MM.1S (cell line): Measurements from ENCODE around the gene WIZ.

Experiments
- DNase-seq: peaks from one replicate; pipeline ENCODE4 v3.0.0-alpha.2; 2015
- H2AFZ ChIP-seq: fragments of 300-600 bp; sonication (generic); 2 replicates; pipeline ENCODE4 v1.6.0; 2016; ENCODE audit warnings: antibody characterized with exemption, low read length
- H3F3A ChIP-seq: fragments of 300-600 bp; sonication (generic); 2 replicates; pipeline ENCODE4 v1.6.1; 2016; ENCODE audit warnings: mild to moderate bottlenecking, antibody characterized with exemption, low read length, moderate library complexity, mixed read lengths; ENCODE audit not compliant: insufficient read depth
- H3K27ac ChIP-seq: fragments of 300-600 bp; sonication (generic); 2 replicates; pipeline ENCODE4 v1.5.1; 2016; ENCODE audit warnings: mild to moderate bottlenecking, low read length
- H3K27me3 ChIP-seq: fragments of 300-600 bp; sonication (generic); replicated peaks from 2 replicates; pipeline ENCODE4 v1.6.0; 2016; ENCODE audit warnings: low read length; ENCODE audit not compliant: insufficient read depth
- H3K36me3 ChIP-seq: fragments of 300-600 bp; sonication (generic); replicated peaks from 2 replicates; pipeline ENCODE4 v1.6.1; 2016; ENCODE audit warnings: mild to moderate bottlenecking, low read length, mixed read lengths; ENCODE audit not compliant: insufficient read depth
- H3K4me1 ChIP-seq: fragments of 300-600 bp; sonication (generic); 2 replicates; pipeline ENCODE4 v1.6.1; 2016; ENCODE audit warnings: low read length, mixed read lengths
- H3K4me2 ChIP-seq: fragments of 300-600 bp; sonication (generic); 2 replicates; pipeline ENCODE4 v1.6.0; 2016; ENCODE audit warnings: low read depth, low read length
- H3K4me3 ChIP-seq: fragments of 300-600 bp; sonication (generic); 2 replicates; pipeline ENCODE4 v1.5.1; 2016; ENCODE audit warnings: low read length, mixed read lengths
- H3K79me2 ChIP-seq: fragments of 300-600 bp; sonication (generic); 2 replicates; pipeline ENCODE4 v1.6.1; 2016; ENCODE audit warnings: mixed run types, low read length, mixed read lengths
- H3K9ac ChIP-seq: fragments of 300-600 bp; sonication (generic); 2 replicates; pipeline ENCODE4 v1.6.1; 2016; ENCODE audit warnings: low read length, mixed read lengths
- H3K9me2 ChIP-seq: fragments of 300-600 bp; sonication (generic); replicated peaks from 2 replicates; pipeline ENCODE4 v1.6.1; 2016; ENCODE audit warnings: mild to moderate bottlenecking, low read length, mixed read lengths; ENCODE audit not compliant: insufficient read depth
- H3K9me3 ChIP-seq: fragments of 300-600 bp; sonication (generic); replicated peaks from 2 replicates; pipeline ENCODE4 v1.6.1; 2016; ENCODE audit warnings: mild to moderate bottlenecking, low read length, mixed read lengths; ENCODE audit not compliant: insufficient read depth
- H4K20me1 ChIP-seq: fragments of 300-600 bp; sonication (generic); 2 replicates; pipeline ENCODE4 v1.6.1; 2016; ENCODE audit warnings: mild to moderate bottlenecking, low read length, moderate library complexity, mixed read lengths; ENCODE audit not compliant: insufficient read depth
- EZH2 ChIP-seq: fragments of 300-600 bp; sonication (generic); optimal IDR thresholded peaks from 2 replicates; pipeline ENCODE3; 2017; ENCODE audit warnings: low read depth, mild to moderate bottlenecking, antibody characterized with exemption, low read length, mixed read lengths
- EZH2phosphoT487 ChIP-seq: fragments of 300-600 bp; sonication (generic); IDR thresholded peaks from 2 replicates; pipeline ENCODE4 v1.6.1; 2018; ENCODE audit warnings: antibody characterized with exemption, low read length
- TF ChIP-seq, protein P1 (sequence below): fragments of 300-600 bp; sonication (generic); IDR thresholded peaks from 2 replicates; pipeline ENCODE4 v1.5.1; 2016; ENCODE audit warnings: antibody characterized with exemption, low read length, mixed read lengths

Gene WIZ

DNA sequence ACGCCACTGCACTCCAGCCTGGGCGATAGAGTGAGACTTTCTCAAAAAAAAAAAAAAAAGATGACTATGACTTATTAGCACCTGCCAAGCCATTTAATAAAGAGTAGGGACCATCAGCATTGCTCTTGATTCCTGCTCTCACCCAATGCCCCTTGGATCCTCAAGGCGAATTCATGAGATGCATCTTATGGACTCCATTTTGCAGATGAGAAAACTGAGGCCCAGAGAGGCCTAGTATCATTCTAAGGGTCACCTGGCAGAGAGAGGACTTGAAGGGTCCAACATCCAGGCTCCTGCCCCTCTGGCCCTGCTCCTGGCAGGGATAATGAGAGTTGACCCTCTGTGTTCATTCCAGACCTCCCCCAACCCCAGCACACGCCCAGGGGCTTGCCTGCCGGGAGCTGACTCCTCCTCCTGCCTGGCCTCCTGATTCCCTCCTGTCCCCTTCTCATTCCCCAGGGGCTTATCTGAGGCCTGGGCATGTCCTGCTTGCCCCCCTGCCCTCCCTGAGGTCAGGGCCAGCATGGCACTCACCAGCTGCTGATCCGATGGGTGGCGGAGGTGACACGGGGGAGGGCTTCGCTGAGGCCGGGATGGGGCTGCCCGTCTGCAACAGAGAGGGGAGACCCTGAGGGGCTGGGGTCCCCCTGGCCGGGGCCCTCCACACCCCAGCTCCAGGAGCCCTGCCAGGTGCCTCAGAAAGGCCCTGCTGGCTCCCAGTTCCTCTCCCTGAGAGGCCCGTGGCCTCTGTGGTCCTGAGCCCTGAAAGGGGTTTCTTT lies 7.4 kb downstream of the WIZ start:
- Histone ChIP-seq H3K36me3 (no peaks in the 10 kb centered on the region), H3K27me3 (peaks cover 21% of the 10 kb centered on the region), H3K9me2 (no peaks in the 10 kb centered on the region), H3K9me3 (no peaks in the 10 kb centered on the region), H3K27ac (no peak overlapping the region), H3F3A (no peaks in the 10 kb centered on the region), H3K9ac (no peak overlapping the region), H3K4me3 (no peak overlapping the region), H3K4me2 (no peak overlapping the region), H4K20me1 (no peaks in the 10 kb centered on the region), H3K4me1 (no peaks in the 10 kb centered on the region), H3K79me2 (no peaks in the 10 kb centered on the region), H2AFZ (no peak overlapping the region)
- no peak for DNase-seq
- TF ChIP-seq EZH2phosphoT487: no peak
- TF ChIP-seq, protein P1, sequence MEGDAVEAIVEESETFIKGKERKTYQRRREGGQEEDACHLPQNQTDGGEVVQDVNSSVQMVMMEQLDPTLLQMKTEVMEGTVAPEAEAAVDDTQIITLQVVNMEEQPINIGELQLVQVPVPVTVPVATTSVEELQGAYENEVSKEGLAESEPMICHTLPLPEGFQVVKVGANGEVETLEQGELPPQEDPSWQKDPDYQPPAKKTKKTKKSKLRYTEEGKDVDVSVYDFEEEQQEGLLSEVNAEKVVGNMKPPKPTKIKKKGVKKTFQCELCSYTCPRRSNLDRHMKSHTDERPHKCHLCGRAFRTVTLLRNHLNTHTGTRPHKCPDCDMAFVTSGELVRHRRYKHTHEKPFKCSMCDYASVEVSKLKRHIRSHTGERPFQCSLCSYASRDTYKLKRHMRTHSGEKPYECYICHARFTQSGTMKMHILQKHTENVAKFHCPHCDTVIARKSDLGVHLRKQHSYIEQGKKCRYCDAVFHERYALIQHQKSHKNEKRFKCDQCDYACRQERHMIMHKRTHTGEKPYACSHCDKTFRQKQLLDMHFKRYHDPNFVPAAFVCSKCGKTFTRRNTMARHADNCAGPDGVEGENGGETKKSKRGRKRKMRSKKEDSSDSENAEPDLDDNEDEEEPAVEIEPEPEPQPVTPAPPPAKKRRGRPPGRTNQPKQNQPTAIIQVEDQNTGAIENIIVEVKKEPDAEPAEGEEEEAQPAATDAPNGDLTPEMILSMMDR: no peak
- no peak for TF ChIP-seq EZH2

DNA sequence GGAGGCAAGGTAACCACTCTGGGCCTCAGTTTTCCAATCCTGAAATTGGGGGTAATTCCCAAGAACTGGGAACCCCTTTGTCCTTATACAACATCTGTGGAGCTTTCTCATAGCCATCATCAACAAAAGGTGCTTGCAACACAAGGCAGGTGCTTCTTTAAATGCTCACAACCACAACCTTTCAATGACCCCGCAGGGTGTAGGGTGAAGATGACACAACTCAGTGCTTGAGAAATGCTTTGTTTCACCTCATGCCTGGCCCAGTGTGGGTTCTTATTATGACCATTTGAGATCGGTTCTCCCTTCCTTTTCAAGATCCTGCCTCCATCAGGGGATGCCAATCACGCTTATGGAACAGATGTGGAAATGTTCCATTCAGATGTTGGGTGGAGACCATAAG lies 8.4 kb downstream of the WIZ start:
- TF ChIP-seq EZH2phosphoT487 (no peak), EZH2 (no peak)
- TF ChIP-seq, protein P1: no peak
- no peaks in the 10 kb centered on the region for H3K79me2 ChIP-seq
- H2AFZ ChIP-seq: no peak overlapping the region
- H4K20me1 ChIP-seq: no peaks in the 10 kb centered on the region
- no peak overlapping the region for H3K27ac ChIP-seq
- H3K4me3 ChIP-seq: no peak overlapping the region
- peaks cover 21% of the 10 kb centered on the region for H3K27me3 ChIP-seq
- no peak for DNase-seq
- H3K9me2 ChIP-seq: no peaks in the 10 kb centered on the region
- no peaks in the 10 kb centered on the region for H3K36me3 ChIP-seq
- H3F3A ChIP-seq: no peaks in the 10 kb centered on the region
- no peak overlapping the region for H3K4me2 ChIP-seq
- H3K9me3 ChIP-seq: no peaks in the 10 kb centered on the region
- H3K9ac ChIP-seq: no peak overlapping the region
- no peaks in the 10 kb centered on the region for H3K4me1 ChIP-seq

DNA sequence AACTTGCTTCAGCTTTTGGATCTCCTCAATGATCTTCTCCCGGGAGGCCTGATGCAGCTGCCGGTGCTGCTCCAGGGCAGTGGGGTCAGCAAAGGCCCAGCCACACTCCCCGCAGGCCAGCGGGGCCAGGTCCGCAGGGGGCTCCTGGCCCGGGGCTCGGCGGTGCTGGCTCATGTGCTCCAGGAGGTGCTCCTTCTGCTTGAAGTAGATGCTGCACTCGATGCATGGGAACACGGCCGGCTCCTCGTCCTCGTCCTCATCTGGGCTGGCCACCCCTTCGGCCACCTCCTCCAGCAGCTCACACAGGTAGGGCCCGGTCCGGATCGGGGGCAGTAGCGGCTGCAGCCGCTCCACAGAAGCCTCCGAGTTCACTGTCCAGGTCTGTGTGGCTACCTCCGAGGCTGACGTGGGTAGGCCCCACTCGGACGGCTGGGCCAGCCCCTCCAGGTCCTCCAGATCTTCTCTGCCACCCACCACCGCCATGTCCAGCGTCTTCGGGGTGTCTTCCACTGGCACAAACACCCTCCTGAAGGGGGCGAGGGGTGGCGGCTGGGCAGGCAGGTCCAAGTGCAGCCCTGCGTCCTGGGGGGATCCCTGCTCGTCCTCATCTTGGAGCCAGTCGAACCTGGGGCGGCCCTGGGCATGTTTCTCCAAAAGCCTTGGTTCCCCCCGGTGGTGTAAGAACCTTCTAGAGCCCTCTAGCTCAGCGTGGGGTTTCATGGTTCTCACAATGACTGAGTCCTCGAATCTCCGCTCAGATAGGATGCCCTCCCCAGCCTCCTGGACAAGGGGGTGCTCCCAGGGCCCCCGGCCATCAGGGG lies 9.7 kb downstream of the WIZ start:
- H3K36me3 ChIP-seq: no peaks in the 10 kb centered on the region
- H3K9me2 ChIP-seq: no peaks in the 10 kb centered on the region
- no peak for TF ChIP-seq EZH2phosphoT487
- TF ChIP-seq, protein P1: no peak
- TF ChIP-seq EZH2: no peak
- no peaks in the 10 kb centered on the region for H3K79me2 ChIP-seq
- no peaks in the 10 kb centered on the region for H3K4me1 ChIP-seq
- no peak overlapping the region for H2AFZ ChIP-seq
- no peak overlapping the region for H3K4me2 ChIP-seq
- no peaks in the 10 kb centered on the region for H3F3A ChIP-seq
- no peaks in the 10 kb centered on the region for H4K20me1 ChIP-seq
- H3K27ac ChIP-seq: no peak overlapping the region
- no peak overlapping the region for H3K4me3 ChIP-seq
- peaks cover 21% of the 10 kb centered on the region for H3K27me3 ChIP-seq
- no peak overlapping the region for H3K9ac ChIP-seq
- no peaks in the 10 kb centered on the region for H3K9me3 ChIP-seq
- DNase-seq: no peak
